GM19395 (cell line): Measurements from ENCODE around the gene ARIH1.
"Not testable (repeated sequence)": the region's sequence is repeated elsewhere in the genome, so short reads cannot be mapped to it uniquely, and the experiment has no call there.

Experiments
- ATAC-seq: cut with Tn5 transposase; IDR thresholded peaks from one replicate; pipeline ENCODE4 v1.9.1; 2021; ENCODE audit warnings: mild to moderate bottlenecking, moderate library complexity; ENCODE audit not compliant: unreplicated experiment

ARIH1 gene

GRCh38 chr15:72593838-72594237, 119.7 kb downstream of the ARIH1 start:
- no peak for ATAC-seq

- no peak for ATAC-seq
These were observed 125.8 kb downstream of the ARIH1 start for GRCh38 chr15:72599855-72600464.

GRCh38 chr15:72604794-72605193, 130.7 kb downstream of the ARIH1 start:
- ATAC-seq, result no peak

- not testable (repeated sequence) for ATAC-seq
These were observed 134.0 kb downstream of the ARIH1 start for GRCh38 chr15:72608084-72608483.

- no peak for ATAC-seq
These were observed 135.7 kb downstream of the ARIH1 start for GRCh38 chr15:72609862-72610261.

- not testable (repeated sequence) for ATAC-seq
These were observed 138.2 kb downstream of the ARIH1 start for GRCh38 chr15:72612324-72612723.

- ATAC-seq, result no peak
These were observed 140.8 kb downstream of the ARIH1 start for GRCh38 chr15:72614810-72615532.

- ATAC-seq, result not testable (repeated sequence)
These were observed 141.6 kb downstream of the ARIH1 start for GRCh38 chr15:72615533-72616233.

- no peak for ATAC-seq
These were observed 142.5 kb downstream of the ARIH1 start for GRCh38 chr15:72616491-72617210.

- not testable (repeated sequence) for ATAC-seq
These were observed 149.7 kb downstream of the ARIH1 start for GRCh38 chr15:72623854-72624253.

GRCh38 chr15:72626153-72626552, 152.0 kb downstream of the ARIH1 start:
- ATAC-seq, result not testable (repeated sequence)

GRCh38 chr15:72628249-72629067, 154.3 kb downstream of the ARIH1 start:
- ATAC-seq, result not testable (repeated sequence)

- ATAC-seq, result not testable (repeated sequence)
These were observed 155.0 kb downstream of the ARIH1 start for GRCh38 chr15:72629068-72629570.

- ATAC-seq, result peak; percentile 75
These were observed 162.6 kb downstream of the ARIH1 start for GRCh38 chr15:72636519-72637282.

GRCh38 chr15:72639759-72640483, 165.8 kb downstream of the ARIH1 start:
- not testable (repeated sequence) for ATAC-seq

- not testable (repeated sequence) for ATAC-seq
These were observed 168.1 kb downstream of the ARIH1 start for GRCh38 chr15:72642271-72642670.

GRCh38 chr15:72648631-72649253, 174.6 kb downstream of the ARIH1 start:
- not testable (repeated sequence) for ATAC-seq
